H9 (cell line): ENCODE measurements around the gene GALNT2. TPM values are rescaled to one million over a fixed set of nuclear protein-coding genes. Genes with fewer than 3 reads are reported as not detected.

Experiments used
- DNase-seq: peaks from one replicate; pipeline ENCODE4 v3.0.0-alpha.2; 2017
- H2AFZ ChIP-seq: one replicate; pipeline ENCODE4 v1.6.1; 2013; ENCODE audit warnings: mild to moderate bottlenecking, low read length, control low read depth, moderate library complexity
- H2AK5ac ChIP-seq: 2 replicates; pipeline ENCODE4 v1.6.1; 2013; ENCODE audit warnings: low read length, control low read depth, mixed read lengths; ENCODE audit not compliant: insufficient read length
- H2BK120ac ChIP-seq: one replicate; pipeline ENCODE4 v1.6.1; 2013; ENCODE audit warnings: low read depth, mild to moderate bottlenecking, low read length, control low read depth, inconsistent platforms; ENCODE audit not compliant: poor library complexity, severe bottlenecking
- H2BK12ac ChIP-seq: 2 replicates; pipeline ENCODE4 v1.6.1; 2013; ENCODE audit warnings: low read length, control low read depth, mixed read lengths, low read depth; ENCODE audit not compliant: insufficient read length
- H2BK15ac ChIP-seq: 2 replicates; pipeline ENCODE4 v1.6.1; 2013; ENCODE audit warnings: low read depth, low read length, control low read depth
- H2BK20ac ChIP-seq: one replicate; pipeline ENCODE4 v1.6.1; 2013; ENCODE audit warnings: low read depth, mild to moderate bottlenecking, low read length, control low read depth, inconsistent platforms; ENCODE audit not compliant: poor library complexity, severe bottlenecking
- H2BK5ac ChIP-seq: 2 replicates; pipeline ENCODE4 v1.6.1; 2013; ENCODE audit warnings: low read length, control low read depth, mixed read lengths; ENCODE audit not compliant: insufficient read length
- H3K14ac ChIP-seq: 2 replicates; pipeline ENCODE4 v1.6.1; 2013; ENCODE audit warnings: low read length, control low read depth; ENCODE audit not compliant: insufficient read depth
- H3K18ac ChIP-seq: 2 replicates; pipeline ENCODE4 v1.6.1; 2013; ENCODE audit warnings: low read depth, mild to moderate bottlenecking, mixed read lengths, low read length, control low read depth; ENCODE audit not compliant: insufficient read length
- H3K23ac ChIP-seq: 2 replicates; pipeline ENCODE4 v1.6.1; 2013; ENCODE audit warnings: low read length, control low read depth, mixed read lengths, low read depth; ENCODE audit not compliant: insufficient read length
- H3K23me2 ChIP-seq: 2 replicates; pipeline ENCODE4 v1.6.1; 2013; ENCODE audit warnings: low read depth, mild to moderate bottlenecking, mixed read lengths, low read length, control low read depth; ENCODE audit not compliant: insufficient read length, poor library complexity, severe bottlenecking
- H3K27ac ChIP-seq: 2 replicates; pipeline ENCODE4 v1.5.1; 2013; ENCODE audit warnings: low read length, control low read depth, mixed read lengths, low read depth; ENCODE audit not compliant: insufficient read length
- H3K27me3 ChIP-seq: 2 replicates; pipeline ENCODE4 v1.6.1; 2013; ENCODE audit warnings: low read length, control low read depth, inconsistent platforms; ENCODE audit not compliant: insufficient read depth
- H3K4ac ChIP-seq: 2 replicates; pipeline ENCODE4 v1.6.1; 2013; ENCODE audit warnings: low read depth, mild to moderate bottlenecking, control low read depth, inconsistent platforms, low read length, moderate library complexity
- H3K4me1 ChIP-seq: 2 replicates; pipeline ENCODE4 v1.6.1; 2013; ENCODE audit warnings: low read length, control low read depth, inconsistent platforms; ENCODE audit not compliant: insufficient read depth
- H3K4me2 ChIP-seq: 2 replicates; pipeline ENCODE4 v1.6.1; 2013; ENCODE audit warnings: low read length, control low read depth, mixed read lengths; ENCODE audit not compliant: insufficient read length, insufficient read depth
- H3K56ac ChIP-seq: 2 replicates; pipeline ENCODE4 v1.6.1; 2013; ENCODE audit warnings: low read depth, mild to moderate bottlenecking, mixed read lengths, low read length, control low read depth; ENCODE audit not compliant: insufficient read length
- H3K79me1 ChIP-seq: 2 replicates; pipeline ENCODE4 v1.6.1; 2013; ENCODE audit warnings: low read depth, mild to moderate bottlenecking, moderate library complexity, low read length, control low read depth, inconsistent platforms; ENCODE audit not compliant: insufficient read depth, poor library complexity, severe bottlenecking
- H3K79me2 ChIP-seq: 2 replicates; pipeline ENCODE4 v1.6.1; 2013; ENCODE audit warnings: low read length, control low read depth, inconsistent platforms; ENCODE audit not compliant: insufficient read depth
- H3K9ac ChIP-seq: 2 replicates; pipeline ENCODE4 v1.6.1; 2013; ENCODE audit warnings: low read length, control low read depth, mixed read lengths; ENCODE audit not compliant: insufficient read length; ENCODE audit errors: extremely low read depth
- H3K9me3 ChIP-seq: one replicate; pipeline ENCODE4 v1.6.1; 2013; ENCODE audit warnings: low read depth, low read length, inconsistent platforms; ENCODE audit not compliant: control insufficient read depth
- H3T11ph ChIP-seq: one replicate; pipeline ENCODE4 v1.6.1; 2013; ENCODE audit warnings: mild to moderate bottlenecking, low read length, control low read depth, inconsistent platforms
- H4K20me1 ChIP-seq: one replicate; pipeline ENCODE4 v1.6.1; 2013; ENCODE audit not compliant: control insufficient read depth, insufficient read length, insufficient read depth
- H4K5ac ChIP-seq: 2 replicates; pipeline ENCODE4 v1.6.1; 2013; ENCODE audit warnings: low read depth, mild to moderate bottlenecking, mixed read lengths, low read length, control low read depth; ENCODE audit not compliant: insufficient read length
- H4K8ac ChIP-seq: replicated peaks from 2 replicates; pipeline ENCODE4 v1.6.1; 2013; ENCODE audit warnings: low read length, control low read depth, mixed read lengths, low read depth; ENCODE audit not compliant: insufficient read length
- H4K91ac ChIP-seq: 2 replicates; pipeline ENCODE4 v1.6.1; 2013; ENCODE audit warnings: low read depth, mild to moderate bottlenecking, moderate library complexity, mixed read lengths, low read length, control low read depth; ENCODE audit not compliant: insufficient read length
- H3K27ac Mint-ChIP-seq, 3 experiments: 2 replicates in 2 of 3; 3 replicates in 1 of 3; pipeline ENCODE4 v1.8.0; 2020 to 2021; ENCODE audit warnings: mixed read lengths in 3 of 3, mild to moderate bottlenecking in 1 of 3, moderate library complexity in 1 of 3
- H3K27me3 Mint-ChIP-seq: 2 replicates; pipeline ENCODE4 v1.8.0; 2021; ENCODE audit warnings: low read depth, mild to moderate bottlenecking, moderate library complexity, mixed read lengths
- H3K36me3 Mint-ChIP-seq, 3 experiments: 2 replicates in 2 of 3; 3 replicates in 1 of 3; pipeline ENCODE4 v1.8.0; 2020 to 2021; ENCODE audit warnings: low read depth in 3 of 3, mixed read lengths in 3 of 3; ENCODE audit not compliant: insufficient read depth in 1 of 3
- H3K4me1 Mint-ChIP-seq, 2 experiments: 2 replicates each; pipeline ENCODE4 v1.8.0; 2020; ENCODE audit warnings: mixed read lengths in 2 of 2
- H3K4me3 Mint-ChIP-seq, 2 experiments: 2 replicates in 1 of 2; 3 replicates in 1 of 2; pipeline ENCODE4 v1.8.0; 2020 to 2021; ENCODE audit warnings: mild to moderate bottlenecking in 2 of 2, mixed read lengths in 2 of 2, moderate library complexity in 1 of 2
- H3K9me3 Mint-ChIP-seq, 2 experiments: 2 replicates in 1 of 2; 3 replicates in 1 of 2; pipeline ENCODE4 v1.8.0; 2020; ENCODE audit warnings: mild to moderate bottlenecking in 2 of 2, mixed read lengths in 2 of 2, moderate library complexity in 1 of 2
- WGBS: extraction: QIAGEN DNeasy Blood & Tissue Kit; methylation state at CpG from one replicate; pipeline ENCODE4 v1.1.7; 2013; ENCODE audit warnings: missing lambda C conversion rate, low lambda C conversion rate, mixed read lengths; ENCODE audit not compliant: insufficient read length; ENCODE audit errors: extremely low coverage; 5-methylcytosine and 5-hydroxymethylcytosine counted together
- total RNA-seq: library from RNA; stranded (reverse); gene quantifications from 2 replicates; pipeline ENCODE4 v1.2.1, GENCODE V29; 2021
- TF ChIP-seq, protein P1 (sequence below): fragments of 200-600 bp; sonication (generic); conservative IDR thresholded peaks from 3 replicates; pipeline ENCODE4 v1.8.0; 2021; ENCODE audit warnings: antibody characterized with exemption, mild to moderate bottlenecking

Gene GALNT2
- total RNA-seq, 1 experiment from 2014 or later: 57.6 TPM

DNA sequence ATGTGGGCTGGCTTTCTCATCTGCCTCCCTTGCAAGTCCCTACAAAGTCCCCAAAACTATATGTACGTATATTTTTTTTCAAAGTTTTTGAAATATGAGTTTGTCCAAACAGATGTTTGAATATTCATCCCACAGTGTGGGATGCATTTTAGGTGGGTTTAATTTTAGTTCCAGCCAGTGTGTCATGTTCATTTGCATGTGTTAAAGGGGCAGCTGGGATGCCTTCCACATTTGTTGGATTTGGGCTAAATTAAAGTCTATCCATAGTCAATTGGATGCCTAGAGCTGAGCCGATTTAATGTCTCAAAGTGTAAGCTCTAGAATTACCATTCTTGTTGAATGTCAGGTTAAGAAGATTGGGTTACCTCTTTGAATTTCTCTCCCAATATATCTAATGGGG is 139.2 kb downstream of the GALNT2 start:
- Histone ChIP-seq H2BK15ac (no peak overlapping the region), H3K23ac (no peak overlapping the region), H3K9me3 (no peaks in the 10 kb centered on the region), H4K91ac (no peak overlapping the region), H3K4me1 (no peaks in the 10 kb centered on the region; the same call in 1 of the 2 replicates), H2AFZ (no peak overlapping the region), H3K79me1 (no peaks in the 10 kb centered on the region), H2BK5ac (no peak overlapping the region), H3K56ac (no peak overlapping the region), H3K23me2 (no peaks in the 10 kb centered on the region), H2BK12ac (no peak overlapping the region), H3K79me2 (no peaks in the 10 kb centered on the region), H3K14ac (no peak overlapping the region), H3K4me2 (no peak overlapping the region), H3K4ac (no peak overlapping the region), H3K9ac (no peak overlapping the region), H4K8ac (no peak overlapping the region), H2BK120ac (no peak overlapping the region), H2BK20ac (no peak overlapping the region), H3K27me3 (no peaks in the 10 kb centered on the region), H4K20me1 (no peaks in the 10 kb centered on the region), H3T11ph (no peak overlapping the region), H4K5ac (no peak overlapping the region), H3K27ac (no peak overlapping the region), H3K18ac (no peak overlapping the region), H2AK5ac (no peak overlapping the region)
- Mint-ChIP-seq H3K4me3 (no peak overlapping the region), H3K27me3 (no peaks in the 10 kb centered on the region), H3K36me3 (peaks cover 4 to 17% (median 9%) of the 10 kb centered on the region in 3 experiments; a peak in 6 of 7 replicates), H3K27ac (no peak overlapping the region), H3K4me1 (peaks cover 24 to 27% of the 10 kb centered on the region in 2 experiments), H3K9me3 (no peaks in the 10 kb centered on the region)
- DNase-seq: no peak
- TF ChIP-seq, protein P1, sequence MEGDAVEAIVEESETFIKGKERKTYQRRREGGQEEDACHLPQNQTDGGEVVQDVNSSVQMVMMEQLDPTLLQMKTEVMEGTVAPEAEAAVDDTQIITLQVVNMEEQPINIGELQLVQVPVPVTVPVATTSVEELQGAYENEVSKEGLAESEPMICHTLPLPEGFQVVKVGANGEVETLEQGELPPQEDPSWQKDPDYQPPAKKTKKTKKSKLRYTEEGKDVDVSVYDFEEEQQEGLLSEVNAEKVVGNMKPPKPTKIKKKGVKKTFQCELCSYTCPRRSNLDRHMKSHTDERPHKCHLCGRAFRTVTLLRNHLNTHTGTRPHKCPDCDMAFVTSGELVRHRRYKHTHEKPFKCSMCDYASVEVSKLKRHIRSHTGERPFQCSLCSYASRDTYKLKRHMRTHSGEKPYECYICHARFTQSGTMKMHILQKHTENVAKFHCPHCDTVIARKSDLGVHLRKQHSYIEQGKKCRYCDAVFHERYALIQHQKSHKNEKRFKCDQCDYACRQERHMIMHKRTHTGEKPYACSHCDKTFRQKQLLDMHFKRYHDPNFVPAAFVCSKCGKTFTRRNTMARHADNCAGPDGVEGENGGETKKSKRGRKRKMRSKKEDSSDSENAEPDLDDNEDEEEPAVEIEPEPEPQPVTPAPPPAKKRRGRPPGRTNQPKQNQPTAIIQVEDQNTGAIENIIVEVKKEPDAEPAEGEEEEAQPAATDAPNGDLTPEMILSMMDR: no peak
- no CpG with 5 or more reads among the region's 2 CpGs for WGBS
